ENCODE measurements around the gene GPR25.

The GPR25 gene, protein sequence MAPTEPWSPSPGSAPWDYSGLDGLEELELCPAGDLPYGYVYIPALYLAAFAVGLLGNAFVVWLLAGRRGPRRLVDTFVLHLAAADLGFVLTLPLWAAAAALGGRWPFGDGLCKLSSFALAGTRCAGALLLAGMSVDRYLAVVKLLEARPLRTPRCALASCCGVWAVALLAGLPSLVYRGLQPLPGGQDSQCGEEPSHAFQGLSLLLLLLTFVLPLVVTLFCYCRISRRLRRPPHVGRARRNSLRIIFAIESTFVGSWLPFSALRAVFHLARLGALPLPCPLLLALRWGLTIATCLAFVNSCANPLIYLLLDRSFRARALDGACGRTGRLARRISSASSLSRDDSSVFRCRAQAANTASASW

DNA sequence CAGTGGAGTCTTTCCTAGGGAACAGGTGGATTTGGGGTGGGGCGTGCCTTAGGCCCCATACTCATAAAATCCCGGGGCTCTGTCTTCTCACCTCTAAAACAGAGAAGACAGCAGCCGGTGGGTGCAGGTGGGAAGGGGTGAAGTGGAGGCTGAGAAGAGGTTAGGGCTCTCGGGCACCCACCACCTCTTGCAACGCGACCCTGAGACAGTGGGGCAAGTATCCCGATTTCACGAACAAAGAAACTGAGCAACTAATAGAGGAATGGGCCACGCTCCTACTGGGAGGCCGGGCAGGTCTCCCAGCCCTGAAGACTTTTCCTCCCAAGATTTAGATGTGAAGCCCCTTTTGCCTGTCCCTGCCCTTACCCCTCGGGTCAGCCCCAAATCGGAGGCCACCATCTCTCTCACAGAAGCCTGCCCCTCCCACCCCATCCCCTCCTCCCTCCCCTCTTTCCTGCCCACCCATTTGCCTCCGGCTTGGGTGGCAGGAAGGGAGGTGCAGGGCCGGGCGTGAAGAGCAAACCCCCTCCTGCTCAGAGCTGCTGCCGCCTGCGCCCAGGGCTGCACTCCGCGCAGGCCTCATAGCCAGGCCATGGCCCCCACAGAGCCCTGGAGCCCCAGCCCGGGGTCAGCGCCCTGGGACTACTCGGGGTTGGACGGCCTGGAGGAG is at the start of gene GPR25:
Gene GPR25 (plus strand): TSS at position 536 of the 670 bp plus-strand sequence. CDS start 57 bp downstream, at position 593.
- in situ Hi-C loops (cut with MboI; ENCODE audit: low sequenced_read_pairs) = no loop called here

DNA sequence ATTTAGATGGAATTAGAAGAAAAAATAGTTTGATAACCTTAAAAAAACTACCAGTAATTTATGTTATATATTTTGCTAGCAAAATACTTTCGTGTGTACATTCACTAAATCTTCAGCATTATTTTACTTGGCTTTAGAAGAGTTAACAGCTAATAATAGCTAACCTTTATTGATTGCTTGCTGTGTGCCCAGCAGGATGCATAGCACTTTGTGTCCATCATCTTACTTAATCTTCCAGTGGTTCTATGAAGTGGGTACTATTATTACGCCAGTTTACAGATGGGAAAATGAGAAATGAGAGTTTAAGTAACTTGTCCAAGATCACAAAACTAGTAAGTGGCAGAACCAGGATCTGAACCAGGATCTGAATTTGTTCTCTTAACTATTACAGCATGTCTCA is 41.7 kb upstream of the GPR25 start:
- in situ Hi-C loops (cut with MboI; ENCODE audit: low sequenced_read_pairs) = no loop called here

DNA sequence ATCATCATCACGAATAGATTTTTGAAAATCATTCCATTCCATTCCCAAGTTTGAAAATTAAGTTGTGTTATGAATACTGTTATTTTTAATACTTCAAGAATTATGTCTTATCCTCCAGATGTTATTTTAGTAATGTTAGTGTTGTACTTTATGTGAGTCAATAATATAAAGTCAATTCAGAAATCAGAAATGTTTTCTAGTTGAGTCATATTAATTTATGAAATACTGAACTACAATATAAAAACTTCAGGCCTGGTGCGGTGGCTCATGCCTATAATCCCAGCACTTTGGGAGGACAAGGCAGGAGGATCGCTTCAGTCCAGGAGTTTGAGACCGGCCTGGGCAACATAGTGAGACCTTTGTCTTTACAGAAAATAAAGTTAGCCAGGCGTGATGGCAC is 38.4 kb upstream of the GPR25 start:
- in situ Hi-C loops (cut with MboI; ENCODE audit: low sequenced_read_pairs) = no loop called here

DNA sequence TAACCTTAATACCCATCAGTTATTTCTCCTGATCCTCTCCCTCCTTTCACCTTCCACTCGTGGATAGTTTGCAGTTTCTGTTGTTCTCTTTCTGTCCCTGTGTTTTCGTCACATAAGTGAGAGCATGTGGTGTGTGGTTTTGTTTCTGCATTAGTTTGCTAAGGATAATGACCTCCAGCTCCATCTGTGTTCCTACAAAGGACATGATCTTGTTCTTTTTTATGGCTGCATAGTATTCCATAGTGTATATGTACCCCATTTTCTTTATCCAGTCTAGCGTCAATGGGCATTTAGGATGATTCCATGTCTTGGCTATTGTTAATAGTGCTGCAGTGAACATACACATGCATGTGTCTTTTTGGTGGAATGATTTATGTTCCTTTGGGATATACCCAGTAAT is 36.6 kb upstream of the GPR25 start:
- in situ Hi-C loops (cut with MboI; ENCODE audit: low sequenced_read_pairs) = no loop called here

DNA sequence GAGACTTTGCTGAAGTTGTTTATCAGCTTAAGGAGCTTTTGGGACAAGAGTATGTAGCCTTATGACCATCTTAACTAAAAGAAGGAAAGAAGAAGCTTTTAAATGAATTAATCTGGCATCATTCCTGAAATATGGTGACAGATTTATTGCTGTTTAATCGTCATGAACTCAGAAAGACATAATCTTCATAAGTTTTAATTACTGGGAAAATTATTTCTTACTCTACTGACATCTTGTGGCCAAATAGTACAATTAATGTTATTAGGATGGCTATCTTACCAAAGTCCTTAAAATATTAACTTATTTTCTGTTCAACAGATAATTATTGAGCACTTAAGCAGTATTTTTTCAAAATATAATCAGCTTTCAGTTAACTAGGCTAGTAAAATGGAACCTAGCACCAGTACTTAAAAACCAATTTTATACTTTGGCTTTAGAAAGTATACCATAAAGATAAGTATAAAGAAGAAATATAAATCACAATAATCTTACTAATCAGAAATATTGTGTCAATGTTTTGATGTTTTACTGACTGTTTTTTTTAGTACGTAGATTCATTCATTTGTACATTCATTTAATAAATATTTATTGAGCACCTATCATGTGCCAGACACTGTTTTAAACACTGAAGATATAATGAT is 34.7 kb upstream of the GPR25 start:
- in situ Hi-C loops (cut with MboI; ENCODE audit: low sequenced_read_pairs) = no loop called here

DNA sequence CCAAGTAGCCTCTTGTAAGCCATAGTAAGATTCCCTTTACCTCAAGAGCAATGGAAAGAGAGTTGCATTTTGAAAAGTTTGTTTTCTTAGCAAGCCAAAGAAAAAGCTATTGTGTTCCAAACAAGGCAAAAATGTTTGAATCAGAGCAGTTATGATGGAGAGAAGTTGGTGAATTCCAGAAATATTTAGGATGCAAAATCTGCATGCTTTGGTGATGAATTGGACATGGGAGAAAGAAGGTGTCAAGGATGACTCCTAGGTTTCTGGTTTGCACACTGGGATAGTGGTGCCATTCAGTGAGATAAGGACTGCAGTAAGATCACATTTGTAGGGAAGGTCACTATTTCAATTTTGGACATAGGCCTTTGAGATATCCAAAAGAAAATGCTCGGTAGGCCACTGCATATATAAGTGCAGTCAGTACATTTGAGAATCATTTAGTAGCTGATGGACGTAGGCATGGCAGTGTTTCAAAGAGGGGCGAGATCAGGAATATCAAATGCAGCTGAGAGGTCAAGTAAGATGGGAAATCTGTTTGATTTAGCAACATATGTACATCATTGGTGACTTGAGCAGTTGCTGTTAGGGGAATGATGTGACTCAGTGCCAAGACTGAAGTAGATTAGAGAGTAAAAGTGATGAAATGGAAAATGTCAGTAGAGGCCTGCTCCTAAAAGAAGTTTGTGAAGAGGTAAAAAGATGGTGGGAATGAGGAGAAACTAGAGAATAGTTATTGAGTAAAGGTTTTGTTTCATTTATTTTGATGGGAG is 33.9 kb upstream of the GPR25 start:
- in situ Hi-C loops (cut with MboI; ENCODE audit: low sequenced_read_pairs) = no loop called here

DNA sequence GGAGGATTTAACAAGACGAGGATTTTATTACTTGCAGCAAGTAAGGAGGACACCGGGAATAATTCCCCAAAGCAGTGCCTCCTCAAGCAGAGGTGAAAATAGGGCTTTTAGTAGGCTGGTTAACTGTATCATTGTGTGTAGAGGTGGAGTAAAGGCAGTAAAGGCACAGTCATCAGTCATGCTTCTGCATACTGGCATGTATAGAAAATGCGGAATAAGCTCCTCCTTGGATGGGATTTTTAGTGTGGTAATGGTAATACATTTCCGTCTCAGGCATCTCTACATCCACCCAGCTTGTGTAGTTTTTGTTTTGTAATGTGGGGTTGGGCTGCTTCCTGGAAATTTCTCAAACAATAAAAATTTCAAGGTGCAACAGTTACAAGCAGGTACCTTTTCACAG is 27.4 kb upstream of the GPR25 start:
- in situ Hi-C loops (cut with MboI; ENCODE audit: low sequenced_read_pairs) = no loop called here

DNA sequence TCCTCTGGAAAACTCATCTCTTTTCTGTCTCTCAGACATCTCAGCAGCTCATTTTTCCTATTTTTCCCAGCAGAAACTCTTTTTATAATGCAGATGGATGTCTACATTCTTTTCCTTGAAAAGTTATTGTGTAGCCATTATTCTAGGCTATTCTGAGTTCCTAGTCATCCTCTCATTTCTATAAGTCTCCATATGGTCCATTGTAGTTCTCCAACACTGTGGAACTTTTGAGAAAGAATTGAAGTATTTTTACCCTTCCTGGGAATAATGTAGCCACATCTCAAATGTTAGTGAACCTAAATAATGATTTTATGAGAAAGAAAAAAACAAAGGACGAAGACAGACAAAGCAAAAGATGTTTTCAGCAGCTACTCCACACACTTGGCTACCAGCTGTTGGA is 26.4 kb upstream of the GPR25 start:
- in situ Hi-C loops (cut with MboI; ENCODE audit: low sequenced_read_pairs) = no loop called here

DNA sequence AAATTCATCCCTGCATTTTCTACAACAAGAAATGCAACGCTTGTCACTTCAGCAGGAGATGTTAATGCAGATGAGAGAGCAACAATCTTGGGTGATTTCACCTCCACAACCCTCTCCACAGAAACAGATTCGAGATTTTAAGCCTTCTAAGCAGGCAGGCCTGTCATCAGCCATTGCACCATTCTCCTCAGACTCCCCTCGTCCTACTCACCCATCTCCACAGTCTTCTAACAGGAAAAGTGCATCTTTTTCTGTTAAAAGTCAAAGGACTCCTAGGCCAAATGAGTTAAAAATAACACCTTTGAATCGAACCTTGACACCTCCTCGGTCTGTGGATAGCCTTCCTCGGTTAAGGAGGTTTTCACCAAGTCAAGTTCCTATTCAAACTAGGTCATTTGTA is 23.4 kb upstream of the GPR25 start:
- in situ Hi-C loops (cut with MboI; ENCODE audit: low sequenced_read_pairs) = no loop called here

DNA sequence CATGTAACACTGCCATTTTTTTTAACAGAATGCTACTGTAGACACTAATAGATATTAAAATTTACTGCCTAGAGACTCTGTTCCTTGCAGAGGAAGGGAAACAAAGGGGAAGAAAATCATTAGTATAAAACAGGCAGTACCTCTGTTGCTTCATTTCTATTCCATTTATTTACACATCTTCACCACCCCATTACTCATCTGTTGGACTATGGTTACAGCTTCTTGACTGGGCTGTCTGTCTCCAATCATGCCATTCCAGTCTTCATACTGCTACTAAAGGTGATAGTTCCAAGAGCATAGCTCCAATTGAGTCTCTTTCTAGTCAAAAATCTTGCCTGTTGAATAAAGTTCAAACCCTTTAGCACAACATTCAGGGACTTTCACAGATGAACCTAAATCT is 22.2 kb upstream of the GPR25 start:
- in situ Hi-C loops (cut with MboI; ENCODE audit: low sequenced_read_pairs) = no loop called here

DNA sequence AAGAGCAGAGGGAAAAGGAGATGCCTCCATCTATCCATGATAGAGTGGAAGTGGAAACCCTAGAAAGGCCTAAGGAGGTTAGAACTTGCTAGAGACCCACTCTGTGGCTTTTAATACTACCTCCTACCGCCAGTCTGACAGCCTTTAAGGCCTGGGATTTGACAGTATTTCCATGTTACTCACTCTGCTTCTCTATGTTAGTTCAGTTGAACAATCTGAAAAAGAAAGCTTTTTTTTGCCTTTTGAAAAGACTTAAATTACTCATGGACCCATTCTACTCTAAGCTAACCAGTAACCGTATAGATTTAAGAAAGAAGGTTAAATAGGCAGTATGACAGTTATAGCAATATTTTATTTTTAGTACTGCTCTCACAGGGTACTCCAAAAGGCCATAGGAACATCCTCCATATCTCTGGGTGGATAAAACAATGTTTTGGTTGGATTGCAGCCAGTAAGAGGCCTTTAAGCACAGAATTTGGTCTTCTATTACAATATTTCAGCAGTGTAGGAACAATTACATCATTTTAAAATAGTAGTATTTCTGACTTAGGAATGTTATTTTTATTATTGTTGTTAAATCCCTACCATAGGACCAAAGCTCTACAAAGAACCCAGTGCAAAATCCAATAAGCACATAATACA is 15.9 kb upstream of the GPR25 start:
- in situ Hi-C loops (cut with MboI; ENCODE audit: low sequenced_read_pairs) = no loop called here

DNA sequence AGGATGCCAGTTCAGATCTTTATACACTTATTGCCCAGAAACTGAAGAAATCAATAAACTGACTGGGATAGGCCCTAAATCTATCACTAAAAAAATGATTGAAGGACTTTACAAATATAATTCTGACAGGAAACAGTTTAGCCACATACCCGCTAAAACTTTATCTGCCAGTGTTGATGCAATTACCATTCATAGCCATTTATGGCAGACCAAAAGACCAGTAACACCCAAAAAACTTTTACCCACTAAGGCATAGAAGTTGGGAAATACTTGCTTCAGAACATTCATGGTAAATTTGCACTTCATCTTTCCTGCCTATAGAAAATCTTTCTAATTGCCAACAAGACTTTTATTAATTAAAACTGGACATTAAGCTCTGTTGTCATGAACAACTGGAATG is 15.0 kb upstream of the GPR25 start:
- in situ Hi-C loops (cut with MboI; ENCODE audit: low sequenced_read_pairs) = no loop called here

DNA sequence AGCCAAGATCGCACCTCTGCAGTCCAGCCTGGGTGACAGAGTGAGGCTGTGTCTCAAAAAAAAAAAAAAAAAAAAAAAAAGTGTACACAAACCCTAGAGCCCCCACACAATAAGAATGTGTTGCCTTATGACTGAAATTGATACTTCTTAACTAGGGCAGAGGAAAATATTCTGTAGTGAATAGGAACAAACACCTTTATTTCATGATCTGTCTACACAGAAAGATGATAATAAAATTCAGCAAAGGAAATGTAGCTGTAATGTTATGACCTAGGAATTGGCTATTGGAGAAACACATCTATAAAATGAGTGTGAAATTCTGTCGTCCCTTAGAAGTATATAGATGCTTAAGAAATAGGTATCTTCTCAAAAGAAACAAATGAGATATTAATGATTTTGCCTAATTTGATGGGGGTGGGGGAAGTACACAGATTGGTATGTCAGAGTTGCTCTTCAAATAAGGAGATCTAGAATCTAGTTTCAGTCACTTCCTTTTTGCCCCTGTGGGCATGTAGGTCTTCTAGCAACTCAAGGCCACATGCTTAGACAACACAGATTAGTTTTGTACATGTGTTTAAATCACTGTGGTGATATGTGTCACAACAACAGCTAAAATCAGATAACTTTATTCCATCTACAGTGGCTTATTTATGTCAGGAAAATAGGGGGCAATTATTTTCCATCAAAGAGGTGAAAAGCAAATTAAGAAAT is 10.7 kb upstream of the GPR25 start:
- in situ Hi-C loops (cut with MboI; ENCODE audit: low sequenced_read_pairs) = no loop called here

DNA sequence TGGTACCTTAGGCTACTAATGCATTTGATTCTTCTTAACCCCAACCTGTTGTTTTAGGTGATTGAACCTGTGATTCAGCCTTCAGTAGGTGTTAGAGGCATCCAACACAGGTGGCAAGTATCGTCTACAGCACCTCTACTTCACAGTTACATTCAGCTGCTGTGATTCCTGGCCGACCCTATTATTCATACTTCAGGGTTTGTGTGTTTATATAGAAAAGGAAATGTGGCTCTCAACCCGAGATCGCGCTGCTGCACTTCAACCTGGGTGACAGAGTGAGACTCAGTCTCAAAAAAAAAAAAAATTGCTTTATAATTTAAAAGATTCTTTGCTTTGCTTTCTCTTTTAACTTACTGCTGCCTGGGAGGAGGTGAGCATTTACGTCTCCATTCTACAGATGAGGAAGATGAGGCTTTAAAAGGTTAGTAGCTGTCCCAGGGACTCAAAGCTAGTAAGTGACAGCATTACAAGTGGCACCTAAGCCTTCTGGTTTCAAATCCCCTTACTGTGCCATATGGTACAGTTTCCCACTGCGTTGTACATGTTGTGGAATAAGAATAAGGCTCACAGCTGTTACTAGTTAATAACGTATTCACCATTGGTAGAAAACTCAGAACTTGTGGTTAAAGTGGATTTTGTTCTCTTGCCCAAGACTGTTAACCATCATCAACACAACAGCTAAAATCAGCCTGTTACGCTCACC is 9.9 kb upstream of the GPR25 start:
- in situ Hi-C loops (cut with MboI; ENCODE audit: low sequenced_read_pairs) = no loop called here

DNA sequence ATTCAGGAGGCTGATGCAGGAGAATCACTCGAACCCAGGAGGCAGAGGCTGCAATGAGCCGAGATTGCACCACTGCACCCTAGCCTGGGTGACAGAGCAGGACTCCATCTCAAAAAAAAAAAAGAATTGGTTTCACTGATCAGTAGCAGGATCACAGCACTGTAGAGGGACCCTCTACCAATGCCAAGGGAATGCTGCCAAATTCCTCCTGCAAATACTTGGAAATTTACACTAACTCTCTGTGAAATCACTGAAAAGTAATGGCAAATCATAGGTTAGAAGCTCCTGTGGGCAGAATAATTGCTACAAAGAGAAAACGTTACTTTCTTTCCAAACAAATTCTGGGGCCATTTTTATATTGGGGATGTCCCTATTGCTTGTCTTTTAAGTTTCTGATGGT is 6.7 kb upstream of the GPR25 start:
- in situ Hi-C loops (cut with MboI; ENCODE audit: low sequenced_read_pairs) = no loop called here

DNA sequence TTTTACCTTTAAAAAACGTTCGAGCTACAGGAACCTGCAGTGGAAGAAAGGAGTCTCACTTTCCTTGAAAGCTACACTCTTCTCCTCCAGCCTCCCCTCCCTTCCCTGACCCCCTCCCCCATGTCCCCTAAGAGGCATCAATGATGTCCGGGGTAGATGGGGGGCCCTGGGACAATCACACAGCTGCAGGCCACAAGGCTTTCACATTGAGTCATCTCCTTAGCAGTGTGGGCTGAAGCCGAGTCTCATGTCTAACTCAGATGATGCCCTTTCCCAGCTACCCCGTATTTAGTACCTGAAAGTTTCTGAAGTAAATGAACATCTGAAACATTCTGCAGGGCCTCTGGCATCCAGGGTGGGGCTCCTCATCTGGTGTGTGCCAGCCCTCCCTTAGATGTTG is 6.3 kb upstream of the GPR25 start:
- in situ Hi-C loops (cut with MboI; ENCODE audit: low sequenced_read_pairs) = no loop called here

DNA sequence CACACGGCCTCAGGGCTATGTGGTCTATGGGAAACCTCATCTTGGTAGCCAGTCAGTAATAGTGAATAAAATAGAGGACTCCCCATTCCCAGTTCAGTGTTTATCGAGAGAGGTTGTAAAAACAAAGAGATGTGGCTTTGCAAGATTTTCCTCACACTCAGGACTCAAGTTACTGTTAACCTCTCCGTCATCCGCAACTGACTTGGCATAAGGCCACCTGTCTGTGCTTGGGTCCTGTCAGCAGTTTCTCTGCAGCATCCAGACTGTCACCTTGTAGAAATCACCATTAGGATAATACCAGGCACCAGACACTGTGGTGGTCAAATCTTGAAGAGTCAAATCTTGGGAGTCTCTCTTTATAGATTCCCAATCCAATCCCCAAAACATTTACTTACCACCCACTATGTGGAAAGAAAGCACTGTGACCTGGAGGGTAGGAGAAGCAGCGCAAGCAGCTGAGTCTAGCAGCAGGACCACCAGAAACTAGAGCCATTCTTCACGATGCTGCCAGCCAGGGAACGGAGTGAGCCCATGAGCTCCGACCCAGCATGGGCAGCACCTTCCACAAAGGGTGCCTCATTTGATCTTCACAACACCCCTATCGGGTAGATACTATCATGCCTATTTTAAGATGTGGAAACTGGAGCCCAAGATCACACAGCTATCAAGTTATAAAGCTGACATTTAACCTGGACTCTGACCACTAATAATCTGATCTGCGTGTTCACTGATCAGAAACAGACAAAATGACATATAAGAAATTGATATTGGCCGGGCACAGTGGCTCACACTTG is 5.6 kb upstream of the GPR25 start:
- in situ Hi-C loops (cut with MboI; ENCODE audit: low sequenced_read_pairs) = no loop called here

DNA sequence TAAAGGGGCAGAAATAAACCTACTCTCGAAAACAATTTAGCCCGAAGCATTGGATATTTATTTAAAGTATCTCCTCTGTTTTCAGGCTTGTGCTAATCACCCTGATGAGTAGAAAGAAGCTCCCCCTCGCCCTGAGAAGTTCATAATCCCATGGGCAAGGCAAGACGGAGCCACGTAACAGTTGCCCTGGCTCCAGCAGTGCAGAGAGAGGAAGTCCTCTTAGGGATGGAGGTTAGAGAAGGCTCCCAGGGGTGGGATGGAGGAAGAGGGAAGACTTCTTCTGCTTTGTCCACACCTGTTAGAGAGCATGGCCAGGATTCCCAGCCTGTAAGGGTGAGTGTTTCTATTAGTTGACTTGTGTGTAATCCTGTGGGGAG is 3.4 kb upstream of the GPR25 start:
- in situ Hi-C loops (cut with MboI; ENCODE audit: low sequenced_read_pairs) = no loop called here

All from HL-60/S4 (cell line).